GM21825 (cell line): Measurements from ENCODE around the gene SLC38A10.
"Not testable (repeated sequence)": the region's sequence is repeated elsewhere in the genome, so short reads cannot be mapped to it uniquely, and the experiment has no call there.

Experiments used
- ATAC-seq: cut with Tn5 transposase; IDR thresholded peaks from one replicate; pipeline ENCODE4 v1.9.1; 2021; ENCODE audit warnings: mild to moderate bottlenecking, moderate library complexity; ENCODE audit not compliant: unreplicated experiment

Gene SLC38A10

DNA sequence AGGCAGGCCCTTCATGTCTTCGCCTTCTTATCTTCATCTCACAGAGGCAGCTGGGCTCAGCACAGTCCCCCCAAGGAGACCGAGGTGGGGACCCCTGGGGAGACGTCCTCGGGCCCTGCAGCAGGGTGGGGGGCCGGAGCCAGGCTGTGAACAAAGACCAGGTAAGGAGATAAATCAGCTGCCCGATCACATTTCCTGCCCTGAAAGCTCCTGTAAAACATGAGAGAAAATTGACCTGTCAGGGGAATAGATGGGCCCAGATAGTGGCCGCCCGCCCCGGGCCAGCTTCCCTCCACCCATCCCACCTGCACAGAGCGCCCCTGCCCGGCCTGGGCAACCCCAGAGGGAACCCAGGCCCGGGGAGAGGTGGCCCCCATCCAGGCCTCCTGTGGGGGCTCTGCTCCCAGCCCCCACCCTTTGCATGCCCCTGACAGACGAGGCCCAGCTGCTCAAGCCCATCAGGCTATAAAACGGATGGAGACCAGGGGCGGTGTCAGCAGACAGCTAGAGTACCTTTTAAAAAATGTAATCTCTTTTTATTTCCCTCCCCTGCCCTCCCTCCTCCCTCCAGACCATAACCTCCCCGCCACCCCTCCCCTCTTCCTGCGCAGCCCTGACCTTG is 18.8 kb upstream of the SLC38A10 start:
- no peak for ATAC-seq

DNA sequence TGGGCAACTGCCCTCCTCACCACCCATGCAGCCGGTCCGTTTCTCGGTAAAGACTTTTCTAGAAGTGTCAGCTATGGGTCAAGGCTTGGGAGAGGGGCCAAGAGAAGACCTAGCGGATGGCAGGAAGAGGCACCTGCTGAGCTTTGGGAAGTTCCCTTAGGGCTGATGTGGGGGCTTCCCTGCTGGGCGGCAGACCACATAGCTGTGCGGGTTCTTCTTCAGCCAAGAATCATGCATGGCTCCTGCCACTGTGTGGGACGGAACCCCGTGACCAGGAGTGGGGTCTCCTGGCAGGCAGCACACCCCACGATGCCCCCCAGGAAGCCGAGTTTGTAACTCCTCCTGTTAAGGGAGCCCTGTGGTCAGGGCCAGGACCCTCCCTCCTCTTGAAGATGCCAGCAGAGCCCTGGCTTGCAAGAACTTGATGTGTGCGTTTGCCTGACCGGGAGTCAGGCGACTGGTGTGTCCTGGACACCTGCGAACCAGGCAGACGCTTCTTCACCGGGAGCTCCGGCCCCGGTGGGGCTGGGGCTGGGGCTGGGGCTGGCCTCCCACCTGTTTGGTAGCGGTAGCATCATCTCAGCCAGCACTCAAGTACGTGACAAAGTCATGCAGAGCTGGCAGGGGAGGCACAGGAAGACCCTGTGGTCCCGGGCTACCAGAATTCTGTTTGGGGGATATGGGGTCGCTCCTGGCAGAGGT is 17.7 kb upstream of the SLC38A10 start:
- no peak for ATAC-seq

DNA sequence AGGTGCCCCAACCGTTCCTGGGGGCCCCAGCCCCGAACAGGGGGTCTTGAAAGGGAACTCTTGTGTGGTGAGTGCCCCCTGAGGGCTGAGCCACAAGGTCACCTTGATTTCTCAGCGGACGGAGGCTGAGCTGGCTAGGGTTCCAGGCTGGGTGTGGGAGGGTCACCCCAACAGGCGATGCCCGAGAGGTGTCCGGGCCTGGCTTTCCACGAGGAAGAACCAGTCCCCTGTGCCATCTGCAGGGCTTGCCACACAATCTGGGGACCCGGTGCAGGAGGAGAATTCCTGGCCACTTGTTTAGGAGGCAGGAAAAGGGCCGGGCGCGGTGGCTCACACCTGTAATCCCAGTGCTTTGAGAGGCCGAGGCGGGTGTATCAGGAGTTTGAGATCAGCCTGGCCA is 16.8 kb upstream of the SLC38A10 start:
- ATAC-seq: no peak

DNA sequence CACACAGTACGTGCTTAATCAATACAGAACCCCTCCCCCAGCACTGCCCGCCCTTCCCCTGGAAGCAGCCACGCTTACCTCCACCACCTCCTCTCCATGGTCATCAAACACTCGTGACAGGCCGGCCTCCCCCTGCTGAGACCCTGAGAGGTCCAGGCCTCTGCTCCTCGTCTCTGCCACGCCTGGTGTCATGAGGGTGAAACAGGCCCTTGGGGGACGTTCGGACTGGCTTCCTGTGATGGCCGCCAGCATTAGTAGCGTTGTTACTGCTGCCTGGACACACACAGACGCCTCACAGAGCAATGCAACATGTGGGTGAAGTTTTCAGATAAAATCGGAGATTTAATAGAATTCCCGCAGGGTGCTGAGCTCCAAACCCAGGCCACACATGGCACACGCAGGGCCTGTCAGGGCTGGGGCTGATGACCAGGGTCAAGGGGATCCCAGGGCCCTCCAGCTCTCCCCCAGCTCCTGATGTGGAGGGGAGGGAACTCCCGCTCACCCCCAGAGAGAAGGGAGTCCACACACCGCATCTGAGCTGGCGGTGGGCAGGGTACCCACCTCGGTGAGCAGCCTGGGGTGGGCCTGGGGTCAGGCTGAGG is 15.9 kb upstream of the SLC38A10 start:
- no peak for ATAC-seq

DNA sequence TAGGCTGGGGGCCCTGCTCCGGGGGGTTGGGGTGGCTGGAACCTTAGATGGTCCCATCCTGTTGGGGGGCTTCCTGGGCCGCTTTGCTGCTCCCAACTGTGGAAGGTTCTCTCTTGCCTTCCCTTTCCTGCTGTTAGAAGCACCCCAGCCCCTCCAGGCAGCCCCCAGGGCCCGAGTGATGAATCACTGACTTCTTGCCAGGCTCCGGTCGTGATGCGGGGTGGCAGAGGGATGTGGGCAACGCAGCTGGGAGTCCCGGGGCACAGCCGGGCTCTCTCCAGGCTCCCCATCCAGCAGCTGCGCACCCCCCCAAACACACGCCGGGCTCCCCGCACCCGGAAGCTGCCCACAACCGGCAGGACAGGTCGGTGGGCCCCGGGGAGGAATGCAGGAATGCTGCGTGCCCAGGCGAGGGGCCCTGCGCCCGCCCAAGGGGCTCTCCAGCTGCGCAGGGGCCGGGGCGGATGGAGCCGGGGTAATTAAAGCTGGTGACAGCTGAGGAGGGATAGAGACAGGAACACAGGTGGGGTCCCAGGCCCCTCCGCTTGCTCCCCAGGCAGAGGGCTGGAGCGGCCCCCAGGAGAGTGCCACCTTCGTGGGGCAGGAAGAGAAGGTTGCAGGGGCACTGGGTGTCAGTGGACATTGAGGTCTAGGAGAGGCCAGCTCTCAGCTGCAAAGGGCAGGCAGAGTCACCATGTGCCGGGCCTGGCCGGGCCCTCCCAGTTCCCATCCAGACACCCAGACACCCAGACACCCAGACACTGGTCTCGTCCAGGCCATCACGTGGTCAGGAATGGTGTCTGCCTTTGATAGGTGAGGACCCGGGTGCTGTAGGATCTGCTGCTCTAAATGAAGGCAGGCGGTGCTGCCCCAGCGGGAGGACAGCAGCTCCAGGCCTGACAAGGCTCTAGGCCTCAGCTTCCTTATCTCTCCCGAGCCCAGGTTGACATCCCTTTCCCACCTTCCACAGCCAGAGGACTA is 15.0 kb upstream of the SLC38A10 start:
- no peak for ATAC-seq

DNA sequence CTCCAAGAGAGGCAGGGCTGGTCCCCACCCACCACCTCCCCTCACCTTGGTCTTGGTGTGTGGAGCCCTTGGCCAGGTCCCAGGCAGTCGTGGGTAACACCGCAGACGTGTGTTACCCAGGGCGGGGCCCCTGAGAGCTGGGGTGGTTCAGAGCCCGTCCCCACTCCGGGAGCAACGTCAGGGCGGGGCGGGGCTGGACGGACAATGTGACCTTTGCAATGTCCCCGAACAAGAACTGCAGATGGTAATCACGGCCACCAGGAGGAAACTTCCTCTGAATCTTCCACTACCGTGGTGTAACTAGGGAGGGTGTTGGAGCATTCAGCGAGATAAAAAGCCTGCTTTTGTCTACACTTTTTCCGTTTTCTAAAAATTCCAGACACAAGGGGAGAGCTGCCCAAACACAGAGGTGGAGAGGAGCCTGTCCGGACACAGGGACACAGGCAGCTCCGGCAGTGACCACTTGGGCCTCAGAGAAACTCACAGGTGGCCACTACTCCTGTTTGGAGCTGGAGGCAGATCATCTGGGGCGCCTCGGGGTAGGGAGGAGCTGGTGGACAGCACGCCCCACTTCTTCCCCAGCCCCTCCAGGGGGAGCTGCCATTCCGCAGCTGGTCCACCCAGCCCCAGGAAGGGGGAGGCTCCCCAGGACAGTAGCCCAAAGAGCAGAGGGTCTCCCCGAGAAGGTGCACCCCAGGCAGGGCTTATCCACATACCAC is 14.2 kb upstream of the SLC38A10 start:
- no peak for ATAC-seq

DNA sequence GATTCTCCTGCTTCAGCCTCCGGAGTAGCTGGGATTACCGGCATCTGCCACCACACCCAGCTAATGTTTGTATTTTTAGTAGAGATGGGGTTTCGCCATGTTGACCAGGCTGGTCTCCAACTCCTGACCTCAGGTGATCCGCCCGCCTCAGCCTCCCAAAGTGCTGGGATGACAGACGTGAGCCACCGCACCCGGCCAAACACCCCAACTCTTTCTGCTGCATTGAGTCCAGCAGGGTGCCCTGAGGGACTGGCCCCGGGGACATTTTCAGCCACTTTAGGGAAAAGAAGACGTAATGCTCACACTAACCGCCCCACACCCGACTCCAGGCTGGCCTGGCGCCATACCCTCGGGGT is 13.7 kb upstream of the SLC38A10 start:
- not testable (repeated sequence) for ATAC-seq

DNA sequence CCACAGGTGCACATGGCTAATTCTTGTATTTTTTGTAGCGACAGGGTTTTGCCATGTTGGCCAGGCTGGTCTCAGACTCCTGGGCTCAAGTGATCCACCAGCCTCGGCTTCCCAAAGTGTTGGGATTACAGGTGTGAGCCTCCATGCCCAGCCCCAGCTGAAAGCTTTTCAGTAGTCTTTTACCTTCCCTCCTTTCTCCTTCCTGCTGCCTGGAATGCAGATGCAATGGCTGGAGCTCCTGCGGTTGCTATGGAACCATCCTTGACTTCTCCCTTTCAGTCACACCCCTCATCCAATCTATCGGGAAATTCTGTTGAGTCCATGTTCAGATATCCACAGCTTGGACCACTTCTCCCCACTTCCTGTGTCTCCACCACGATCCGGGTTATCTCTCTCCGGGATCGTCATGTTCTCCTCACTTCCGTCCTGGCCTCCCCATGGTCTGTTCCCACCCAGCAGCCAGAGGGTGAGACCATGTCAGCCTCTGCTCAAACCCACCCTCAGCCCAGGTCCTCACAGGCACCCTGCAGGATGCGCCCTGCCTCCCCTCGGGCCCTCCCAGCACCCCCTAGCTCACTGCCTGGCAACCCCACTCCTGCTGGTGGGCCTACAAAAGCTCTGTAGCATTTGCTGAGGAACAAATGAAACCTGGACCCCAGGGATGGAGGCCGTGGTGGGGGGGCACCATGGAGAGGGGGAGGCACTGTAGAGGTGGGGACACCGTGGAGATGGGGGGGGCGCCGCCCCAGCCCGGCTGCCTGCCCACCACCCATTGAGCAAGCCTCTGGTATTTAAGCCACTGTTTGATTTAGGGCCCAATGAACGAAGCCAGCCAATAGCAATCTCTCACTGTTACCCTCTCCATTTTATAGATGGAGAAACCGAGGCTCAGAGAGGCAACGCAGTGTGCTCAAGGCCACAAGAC is 12.8 kb upstream of the SLC38A10 start:
- no peak for ATAC-seq

DNA sequence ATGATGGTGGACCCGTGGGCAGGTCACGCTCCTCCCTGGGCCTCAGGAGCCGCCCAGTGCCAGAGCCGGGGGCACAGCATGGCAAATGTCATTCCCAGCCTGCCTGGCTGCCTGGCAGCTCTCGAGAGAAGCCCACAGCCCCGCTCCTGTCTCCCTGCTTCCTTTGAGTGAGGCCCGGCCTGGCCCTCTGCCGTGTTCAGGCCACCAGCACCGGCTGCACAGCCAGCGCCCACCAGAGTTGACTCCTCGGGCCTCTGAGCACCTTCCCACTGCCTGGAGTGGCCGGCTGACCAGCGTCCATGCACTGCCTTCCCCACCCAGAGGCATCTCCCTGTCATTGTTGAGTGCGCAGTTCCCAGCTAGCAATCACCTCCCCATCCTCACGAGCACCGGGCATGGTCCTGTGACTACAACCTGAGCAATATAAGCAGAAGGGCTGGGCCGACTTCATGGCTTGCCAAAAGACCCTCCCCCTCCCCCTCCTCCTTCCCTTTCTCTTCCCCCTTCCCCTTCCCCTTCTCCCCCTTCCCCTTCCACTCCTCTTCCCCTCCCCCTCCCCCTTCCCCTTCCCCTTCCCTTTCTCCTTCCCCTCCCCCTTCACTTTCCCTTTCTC is 11.9 kb upstream of the SLC38A10 start:
- ATAC-seq: no peak

DNA sequence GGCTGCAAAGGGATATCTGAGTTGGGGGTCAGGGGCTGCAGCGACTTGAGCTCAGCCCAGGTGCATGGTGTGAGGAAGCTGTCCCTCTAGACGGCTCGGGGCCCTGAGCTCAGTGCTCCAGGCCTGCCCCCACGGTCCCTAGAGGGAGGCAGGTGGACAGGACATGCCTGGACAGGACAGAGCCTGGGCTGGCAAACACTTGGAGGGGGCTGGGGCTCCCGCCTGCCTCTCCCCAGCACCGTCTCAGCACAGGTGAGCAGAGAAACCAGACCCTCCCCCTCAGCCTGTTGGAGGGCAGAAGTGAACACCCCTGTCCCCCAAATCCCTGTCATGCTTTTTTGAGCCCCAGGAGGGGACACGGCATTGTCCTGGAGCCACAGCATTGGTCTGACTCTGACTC is 11.4 kb upstream of the SLC38A10 start:
- no peak for ATAC-seq

DNA sequence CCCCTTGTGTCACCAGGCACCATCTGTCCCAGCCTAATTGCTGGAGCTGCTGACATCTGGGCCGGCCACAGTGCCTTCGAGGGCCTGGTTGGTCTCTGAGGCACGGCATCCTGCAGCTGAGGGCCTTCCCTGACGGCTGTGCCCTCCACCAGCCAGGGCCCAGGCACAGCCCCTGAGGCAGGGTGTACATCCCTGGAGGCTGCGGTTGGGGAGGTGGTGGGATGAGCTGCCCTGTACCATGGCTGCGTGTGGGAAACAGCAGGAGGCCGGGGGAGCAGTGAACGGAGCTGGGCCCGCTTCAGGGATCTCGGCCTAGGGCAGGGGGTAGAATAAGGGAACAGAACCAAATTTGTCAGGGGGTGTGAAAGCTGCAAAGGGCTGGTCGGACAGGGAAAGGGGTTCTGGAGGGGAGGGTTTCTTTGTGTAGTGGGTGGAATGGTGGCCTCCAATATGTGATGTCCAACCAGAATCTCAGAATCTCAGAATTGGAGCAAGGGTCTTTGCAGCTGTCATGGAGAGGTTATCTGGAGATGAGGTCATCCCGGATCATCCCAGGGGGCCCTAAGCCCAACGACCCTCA is 10.0 kb upstream of the SLC38A10 start:
- ATAC-seq: no peak

DNA sequence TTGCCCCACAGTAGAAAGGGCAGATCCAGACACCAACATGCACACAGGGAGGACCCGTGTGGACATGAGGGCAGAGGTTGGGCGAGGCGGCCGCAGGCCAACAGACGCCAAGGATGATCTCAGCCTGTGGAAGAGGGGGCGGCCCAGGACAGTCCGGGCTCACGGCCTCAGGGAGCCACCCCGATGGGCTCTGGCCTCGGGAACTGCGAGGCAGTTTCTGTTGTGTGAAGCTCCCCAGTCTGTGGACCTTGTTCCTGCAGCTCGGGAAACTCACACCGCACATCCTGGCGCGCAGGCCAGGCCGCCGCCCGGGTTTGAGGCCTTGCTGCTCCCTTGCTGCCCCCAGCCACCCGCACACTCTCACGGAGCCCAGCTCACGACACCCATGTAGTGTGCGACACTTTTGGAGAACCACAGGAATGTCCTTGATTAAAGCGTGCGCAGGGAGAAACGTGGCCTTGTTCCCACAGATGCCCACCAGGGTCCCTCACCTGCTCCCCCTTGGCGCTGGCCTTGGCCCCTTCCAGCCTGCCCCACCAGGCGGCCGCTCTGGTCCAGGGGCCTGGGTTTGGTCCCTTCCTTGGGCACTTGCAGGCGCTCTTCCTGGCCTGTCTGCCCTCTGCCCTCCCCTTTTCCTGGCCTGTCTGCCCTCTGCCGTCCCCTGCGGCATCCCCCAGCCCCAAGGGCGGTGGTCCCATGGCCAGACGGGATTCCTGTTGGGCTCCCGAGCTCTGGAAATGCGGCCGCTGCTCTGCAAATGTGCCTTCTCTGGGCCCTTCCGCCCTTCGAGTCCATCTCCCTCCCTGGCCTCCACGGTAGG is 9.3 kb upstream of the SLC38A10 start:
- no peak for ATAC-seq

DNA sequence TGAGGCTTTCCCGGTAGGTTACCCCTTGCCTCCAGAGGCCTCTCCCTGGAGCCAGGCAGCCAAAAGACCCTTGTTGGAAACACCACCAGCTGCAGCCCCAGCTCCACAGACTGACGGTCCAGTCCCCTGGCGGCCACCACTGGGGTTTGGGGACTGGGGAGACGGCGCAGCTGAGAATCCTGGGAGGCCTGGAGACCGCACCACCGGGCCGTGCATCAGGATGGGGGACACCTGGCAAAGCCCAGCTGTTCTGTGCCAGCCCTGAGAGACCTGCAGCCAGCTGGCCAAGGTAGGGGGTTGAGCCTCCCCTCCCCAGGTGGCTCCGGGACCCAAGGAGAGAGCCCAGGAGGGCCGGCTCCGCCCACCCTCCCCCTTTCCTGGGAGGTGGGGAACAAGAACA is 8.3 kb upstream of the SLC38A10 start:
- no peak for ATAC-seq

DNA sequence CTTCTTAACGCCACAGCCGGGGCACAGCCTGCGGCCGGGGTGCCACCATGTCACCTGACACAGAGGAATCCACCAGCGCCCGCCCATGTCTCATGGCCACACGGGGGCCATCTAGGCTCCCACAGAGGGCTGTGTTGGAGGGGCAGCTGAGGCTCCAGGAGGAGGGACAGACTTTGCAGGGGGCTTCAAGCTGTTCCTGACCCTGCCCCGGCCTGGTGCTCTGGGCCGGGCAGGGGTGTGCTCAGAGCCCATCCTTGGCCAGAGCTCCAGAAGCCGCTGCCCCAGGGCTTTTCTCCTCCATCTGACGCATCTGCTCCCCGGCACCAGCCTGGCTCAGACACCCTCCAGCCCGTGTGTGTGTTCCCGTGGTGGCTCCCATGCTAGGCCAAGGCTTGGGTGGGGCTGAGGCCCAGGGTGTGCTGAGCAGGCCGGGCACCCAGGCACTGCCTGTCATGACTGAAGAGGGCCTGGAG is 7.8 kb upstream of the SLC38A10 start:
- ATAC-seq: no peak

DNA sequence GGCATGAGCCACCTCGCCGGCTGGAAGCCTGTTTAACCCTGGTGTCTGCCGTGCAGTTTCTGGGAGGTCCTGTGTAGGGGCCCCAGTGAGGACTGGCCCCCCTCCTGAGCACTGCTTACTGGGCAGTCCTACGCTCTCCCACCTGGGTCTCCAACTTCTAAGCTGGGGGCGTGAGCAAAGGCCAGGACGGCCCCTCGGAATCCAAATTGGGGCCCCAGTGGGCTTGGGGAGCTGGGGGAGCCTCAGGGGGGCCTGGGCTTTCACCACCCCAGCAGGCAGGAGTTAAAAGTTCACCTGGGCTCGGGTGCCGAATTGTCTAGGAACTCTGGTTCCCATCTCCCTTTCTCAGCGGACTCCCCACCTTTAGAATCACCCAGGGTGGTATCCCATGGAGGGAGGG is 7.2 kb upstream of the SLC38A10 start:
- no peak for ATAC-seq

DNA sequence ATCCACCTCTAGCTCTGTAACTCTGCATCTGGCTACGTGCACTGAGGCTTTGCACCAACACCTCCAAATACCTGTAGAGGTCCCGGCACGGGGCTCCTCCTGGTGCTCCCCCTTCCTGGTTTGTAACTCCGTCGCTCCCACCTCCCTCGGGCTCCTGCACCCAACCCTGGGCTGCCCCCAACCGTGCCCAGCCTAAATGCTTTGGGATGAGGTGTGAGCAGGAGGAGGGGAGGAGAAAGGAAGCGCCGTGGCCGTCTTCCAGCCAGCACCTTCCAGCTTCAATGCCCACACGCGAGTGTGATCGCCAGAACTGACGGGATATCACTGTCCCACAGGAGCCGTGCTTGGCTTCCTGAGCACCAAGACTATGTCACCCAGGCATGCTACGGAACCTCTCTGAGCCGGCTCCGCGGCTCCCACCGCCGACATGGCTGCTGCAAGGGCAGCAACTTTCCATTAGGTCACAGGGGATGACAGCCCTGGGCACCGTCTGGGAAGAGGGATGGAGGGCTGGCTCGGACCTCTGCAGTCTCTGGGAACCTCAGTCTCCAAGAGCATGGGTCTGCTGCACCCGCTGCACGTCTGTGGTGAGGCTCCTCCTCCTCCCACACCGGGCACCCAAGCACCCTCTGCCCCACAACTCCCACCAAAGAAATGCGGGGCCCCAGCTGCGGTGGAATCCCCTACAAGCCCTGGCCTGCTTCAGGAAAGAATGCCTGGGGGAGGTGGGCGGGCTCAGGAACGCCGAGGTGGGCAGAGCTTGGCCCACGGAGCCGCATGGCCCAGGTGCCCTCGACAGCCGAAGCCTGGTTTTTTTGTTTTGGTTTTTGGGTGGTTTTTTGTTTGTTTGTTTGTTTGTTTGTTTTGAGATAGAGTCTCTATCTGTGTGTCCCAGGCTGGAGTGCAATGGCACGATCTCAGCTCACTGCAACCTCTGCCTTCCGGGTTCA is 6.4 kb upstream of the SLC38A10 start:
- no peak for ATAC-seq
